T-helper 1 cell (primary cell): ENCODE measurements around the gene TIGAR.

ENCODE experiments used
- DNase-seq, 5 donors: peaks; one replicate each; pipeline ENCODE4 v3.0.0-alpha.2; 2012 to 2020

TIGAR gene

DNA sequence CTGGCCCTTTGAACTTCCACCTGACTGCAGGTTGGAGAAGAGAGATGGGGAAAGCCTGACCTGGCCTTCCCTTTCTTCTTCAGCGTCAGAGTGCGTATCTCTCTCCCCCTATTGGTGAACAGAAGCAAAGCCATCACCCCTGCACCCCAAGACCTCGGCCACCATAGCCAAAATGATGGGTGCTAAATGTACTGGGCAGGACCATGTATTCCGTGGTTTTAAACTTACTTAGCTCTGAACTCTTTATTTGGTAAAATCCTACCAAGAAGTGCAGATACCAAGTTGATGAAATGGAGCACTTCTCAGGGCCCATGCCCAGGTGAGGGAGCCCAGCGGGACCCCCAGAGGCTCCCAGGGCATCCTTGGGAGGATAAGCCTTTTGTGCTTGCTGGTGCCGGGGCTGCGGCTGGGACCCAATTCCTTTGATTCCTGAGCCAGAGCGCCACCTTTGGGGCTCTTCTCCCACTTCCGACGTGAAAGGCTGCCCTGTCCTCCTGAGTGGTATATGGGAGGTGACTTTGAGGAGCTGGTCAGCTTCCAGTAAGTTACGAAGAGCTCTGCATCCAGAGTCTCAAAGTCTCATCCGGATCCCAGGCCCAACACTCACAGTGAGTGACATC, 38.0 kb upstream of the TIGAR start:
- DNase-seq = no peak

DNA sequence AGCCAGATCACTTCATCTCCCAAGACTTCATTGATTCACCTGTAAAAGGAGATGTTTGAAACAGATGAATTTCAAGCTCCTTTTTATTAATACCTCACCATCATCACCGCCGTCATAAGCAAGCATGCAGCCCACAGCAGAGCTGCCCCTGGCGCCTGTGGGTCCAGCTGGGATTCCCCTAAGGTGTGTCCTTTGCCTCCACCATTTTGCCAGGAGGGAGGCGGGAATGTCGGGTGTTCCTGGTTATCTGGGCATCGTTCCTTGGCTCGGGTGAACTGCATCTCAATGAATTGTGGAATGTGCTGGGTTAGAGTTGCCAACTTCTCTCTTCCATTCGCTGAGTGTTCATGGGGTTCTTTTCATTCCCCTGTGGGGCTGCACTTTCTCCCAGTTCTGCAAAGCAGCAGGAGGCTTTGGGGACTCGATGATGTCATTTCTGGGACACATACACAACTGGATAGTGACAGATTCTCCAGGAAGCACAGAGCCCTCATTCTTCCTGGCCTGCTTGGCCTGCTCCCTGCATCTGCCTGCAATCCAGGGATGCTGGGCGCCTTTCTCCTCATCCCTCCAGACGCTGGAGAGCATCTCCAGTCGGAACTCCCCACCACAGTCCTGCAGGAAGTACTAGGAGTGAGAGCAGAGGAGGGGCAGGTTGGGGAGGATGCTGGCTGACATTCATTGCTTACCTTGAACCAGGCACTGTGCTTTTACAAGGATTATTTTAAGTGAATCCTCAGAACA, 37.3 kb upstream of the TIGAR start:
- DNase-seq = no peak

DNA sequence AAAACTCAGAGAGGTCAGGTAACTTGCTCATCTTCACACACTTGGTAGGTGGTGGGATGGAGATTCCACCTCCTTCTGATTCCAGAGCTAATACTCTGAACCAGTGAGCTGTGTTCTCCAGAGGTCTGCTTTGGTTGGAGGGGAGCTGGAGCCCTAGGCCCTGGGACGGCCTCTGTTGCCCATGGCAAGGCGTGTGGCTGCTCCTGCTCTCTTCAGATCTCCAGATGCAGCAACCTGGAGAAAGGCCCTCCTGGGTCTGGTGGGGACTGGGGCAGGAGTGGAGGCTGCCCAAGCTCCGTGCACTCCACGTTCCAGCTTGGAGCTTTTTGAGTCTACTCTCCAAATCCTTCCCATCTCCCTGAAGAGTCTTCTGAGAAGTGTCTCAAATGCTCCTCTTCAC, 36.7 kb upstream of the TIGAR start:
- no peak for DNase-seq

DNA sequence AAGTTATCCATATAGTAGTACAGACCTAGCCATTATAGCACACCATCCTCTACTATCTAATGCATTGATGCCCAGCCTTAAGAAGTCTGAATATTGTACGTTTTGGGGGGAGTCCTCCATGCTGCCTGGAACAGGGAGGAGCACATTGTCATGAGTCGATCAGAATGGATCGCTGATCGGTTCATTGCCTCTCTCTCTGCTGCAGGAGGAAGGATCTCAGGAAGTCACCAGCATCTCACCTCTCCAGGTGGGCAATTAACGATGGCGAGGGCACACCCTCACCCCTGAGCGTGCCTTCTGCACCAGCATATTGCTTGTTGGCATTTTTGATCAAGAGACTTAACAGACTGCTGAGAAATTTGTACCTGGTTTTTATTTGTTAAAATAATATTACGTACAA, 35.9 kb upstream of the TIGAR start:
- no peak for DNase-seq

DNA sequence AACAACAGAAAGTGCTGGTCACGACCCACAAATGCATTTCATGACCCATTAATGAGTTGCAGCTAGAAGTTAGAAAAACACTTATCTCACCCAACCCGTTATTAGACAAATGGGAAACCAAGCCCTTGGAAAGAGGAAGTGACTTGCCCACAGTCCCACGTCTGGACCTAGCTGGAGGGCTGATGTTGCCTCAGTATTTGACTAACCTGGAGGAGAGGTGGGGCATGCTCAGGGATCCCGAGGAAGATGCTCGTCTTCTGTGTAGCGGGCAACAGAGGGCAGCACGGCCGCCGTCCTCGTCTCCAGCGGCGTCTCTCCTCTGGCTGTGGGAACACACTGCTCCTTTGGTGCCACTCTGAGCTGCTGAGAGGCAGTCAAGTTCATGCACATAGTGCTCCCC, 34.8 kb upstream of the TIGAR start:
- DNase-seq = no peak

DNA sequence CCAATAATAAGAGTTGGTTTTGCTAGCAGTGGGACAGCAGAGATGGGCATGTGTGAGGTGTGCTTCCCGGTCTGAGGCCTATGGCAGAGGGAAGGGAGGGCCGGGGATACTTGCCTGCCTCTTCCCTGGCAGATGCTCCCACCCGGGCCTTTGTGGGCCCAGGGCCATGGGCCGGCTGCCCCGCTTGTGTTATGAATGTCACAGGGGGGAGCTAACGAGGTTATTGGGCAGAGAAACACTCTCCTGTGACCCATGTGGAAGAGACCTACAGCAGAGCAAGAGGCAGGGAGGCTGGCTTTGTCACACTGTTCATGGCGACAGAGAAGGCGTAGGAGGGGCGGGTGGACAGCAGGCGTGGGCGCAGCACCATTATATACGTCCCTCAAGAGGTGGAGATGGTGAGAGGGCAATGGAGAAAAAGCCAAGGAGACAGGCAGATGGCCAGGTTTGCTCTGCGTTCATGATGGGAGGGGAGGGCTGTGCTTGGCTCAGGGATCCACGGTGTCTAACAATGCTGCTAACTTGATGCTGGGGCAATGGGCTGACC, 34.2 kb upstream of the TIGAR start:
- DNase-seq = no peak

DNA sequence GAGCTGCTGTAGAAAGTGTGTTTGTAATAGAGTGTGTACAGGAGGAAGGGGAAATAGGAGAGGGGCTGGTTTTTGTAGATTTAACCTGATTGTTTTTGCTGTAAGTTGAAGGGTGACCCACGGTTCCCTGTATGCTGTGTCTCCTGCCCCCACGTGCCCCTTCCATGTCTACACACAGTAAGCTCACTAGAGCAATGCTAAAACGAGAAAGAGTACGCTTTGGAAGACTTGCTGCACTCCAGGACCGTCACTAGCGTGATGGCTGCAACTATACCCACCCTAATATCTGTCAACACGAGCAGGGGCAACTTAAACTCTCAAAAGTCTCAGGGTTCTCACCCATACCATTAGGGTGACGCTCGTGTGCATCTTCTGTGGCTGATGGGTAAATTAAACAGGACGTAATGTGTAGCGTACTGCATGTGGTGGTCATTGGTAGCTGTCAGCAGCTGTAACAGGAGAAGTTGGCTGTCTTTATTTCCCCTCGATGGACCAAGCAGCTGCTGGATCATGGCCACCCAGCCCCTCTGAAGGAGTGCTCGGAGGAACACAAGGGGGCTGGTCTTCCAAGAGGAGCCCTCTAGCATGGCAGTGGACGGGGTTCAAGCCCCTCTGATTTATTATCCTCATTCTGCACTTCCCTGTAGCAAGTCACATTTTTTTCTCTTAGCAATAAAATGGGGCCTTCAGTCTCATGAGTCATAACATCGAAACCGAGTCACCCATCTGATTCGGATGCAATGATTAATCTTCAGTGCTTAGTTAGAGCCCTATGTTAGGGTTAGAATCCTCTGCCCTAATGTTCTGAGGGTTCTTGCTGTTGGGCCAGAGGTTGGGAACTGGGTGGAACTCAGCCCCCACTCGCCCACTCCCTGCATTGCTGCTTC, 33.4 kb upstream of the TIGAR start:
- peak in 1 of 5 donors; percentile 35 for DNase-seq

DNA sequence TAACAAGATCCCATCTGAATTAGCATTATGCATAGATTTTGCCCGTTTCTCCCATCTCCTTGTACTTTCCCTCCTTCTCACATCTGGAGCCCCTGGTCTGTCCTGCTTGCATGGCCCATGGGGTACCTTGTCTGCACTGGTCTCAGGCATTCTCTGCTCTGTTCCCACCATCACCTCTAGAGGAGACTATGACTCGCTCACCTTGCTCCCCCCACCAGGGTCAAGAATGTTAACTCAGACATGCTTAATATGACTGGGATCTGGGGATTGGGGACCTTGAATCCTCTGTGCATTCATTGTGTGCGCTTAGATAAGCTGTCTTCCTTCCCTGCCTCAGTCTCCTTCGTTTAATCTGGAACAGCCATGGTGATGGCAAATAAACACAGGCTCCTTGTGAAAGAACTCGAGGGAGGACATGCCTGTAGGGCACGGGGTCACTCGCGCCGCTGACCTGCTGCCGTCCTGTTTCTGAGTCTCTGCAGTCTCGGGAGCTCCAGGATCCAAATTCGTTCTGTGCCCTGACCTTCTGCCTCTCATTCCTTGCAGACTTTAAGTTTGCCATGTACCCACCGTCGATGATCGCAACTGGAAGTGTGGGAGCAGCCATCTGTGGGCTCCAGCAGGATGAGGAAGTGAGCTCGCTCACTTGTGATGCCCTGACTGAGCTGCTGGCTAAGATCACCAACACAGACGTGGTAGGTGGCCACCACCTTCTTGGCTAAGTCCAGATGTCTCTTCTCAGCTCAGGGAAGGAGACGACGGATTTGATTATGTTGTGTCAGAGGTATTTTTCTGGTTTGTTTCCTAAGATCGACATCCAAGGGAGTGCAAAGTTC, 32.5 kb upstream of the TIGAR start:
- DNase-seq = no peak

DNA sequence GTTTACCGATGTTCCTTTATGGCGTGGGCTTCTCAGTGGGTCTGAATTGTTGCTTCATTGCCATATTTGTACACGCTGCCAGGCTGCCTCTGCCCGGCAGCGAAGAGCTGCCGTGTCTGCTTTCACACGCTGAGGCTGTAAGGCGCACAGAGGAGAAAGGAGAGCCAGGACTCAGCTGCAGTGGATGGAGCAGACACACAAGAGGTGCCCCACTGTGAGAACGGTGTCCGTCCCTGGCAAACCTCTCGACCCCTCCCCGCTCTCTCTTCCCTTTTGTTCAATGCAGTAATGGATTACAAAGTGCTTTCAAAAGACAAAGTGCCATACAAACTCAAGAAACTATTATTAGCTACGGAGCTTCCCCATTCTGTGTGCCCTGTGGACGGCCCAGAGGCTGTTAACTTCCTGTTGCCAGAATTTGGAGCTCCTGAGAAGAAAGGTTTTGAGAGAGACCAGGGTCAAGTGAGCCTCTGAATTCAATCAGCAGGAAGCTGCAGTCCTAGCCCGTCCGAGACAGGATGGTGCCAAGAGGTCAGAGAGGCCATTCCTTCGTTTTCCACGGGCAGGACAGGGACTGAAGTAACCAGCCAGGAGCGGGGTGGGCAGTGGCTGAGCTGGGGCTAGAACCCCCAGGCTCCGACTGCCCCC, 31.7 kb upstream of the TIGAR start:
- DNase-seq = no peak

DNA sequence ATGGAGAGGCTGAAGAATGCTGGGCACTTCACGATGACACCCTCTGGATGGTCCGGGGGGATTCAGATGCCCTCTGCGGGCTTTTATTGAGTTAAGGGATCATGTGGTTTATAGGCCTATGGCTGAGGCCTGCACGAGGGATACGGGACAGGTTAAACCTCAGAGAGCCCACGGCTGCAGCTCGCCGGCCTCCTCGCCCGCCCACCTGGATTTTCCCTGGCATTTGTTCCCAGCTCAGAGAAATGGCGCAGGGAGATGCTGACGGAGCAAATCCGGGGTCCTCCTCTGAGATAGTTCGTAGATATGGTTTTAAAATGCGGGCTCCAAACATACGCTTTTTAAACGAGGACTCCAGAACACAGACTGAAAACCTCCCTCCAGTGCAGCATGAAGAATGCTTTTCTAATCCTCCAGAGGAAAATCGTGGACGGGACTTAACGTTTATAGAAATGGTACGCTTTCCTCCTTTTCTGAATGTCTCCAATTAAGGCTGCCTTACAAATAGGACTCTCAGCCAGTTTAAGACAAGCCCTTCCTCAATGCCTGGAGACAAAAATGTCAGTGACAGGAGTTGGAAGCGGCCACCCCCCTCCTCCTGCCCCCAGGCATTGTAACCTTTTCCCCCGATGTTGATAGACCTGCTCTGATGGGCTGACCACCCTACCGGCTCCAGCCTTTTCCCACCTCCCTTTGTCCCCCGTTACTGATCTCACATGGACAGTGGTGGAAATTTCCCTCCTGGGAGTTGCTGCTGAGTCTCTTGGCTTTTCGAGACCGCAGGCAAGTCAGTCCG, 30.8 kb upstream of the TIGAR start:
- DNase-seq = no peak

DNA sequence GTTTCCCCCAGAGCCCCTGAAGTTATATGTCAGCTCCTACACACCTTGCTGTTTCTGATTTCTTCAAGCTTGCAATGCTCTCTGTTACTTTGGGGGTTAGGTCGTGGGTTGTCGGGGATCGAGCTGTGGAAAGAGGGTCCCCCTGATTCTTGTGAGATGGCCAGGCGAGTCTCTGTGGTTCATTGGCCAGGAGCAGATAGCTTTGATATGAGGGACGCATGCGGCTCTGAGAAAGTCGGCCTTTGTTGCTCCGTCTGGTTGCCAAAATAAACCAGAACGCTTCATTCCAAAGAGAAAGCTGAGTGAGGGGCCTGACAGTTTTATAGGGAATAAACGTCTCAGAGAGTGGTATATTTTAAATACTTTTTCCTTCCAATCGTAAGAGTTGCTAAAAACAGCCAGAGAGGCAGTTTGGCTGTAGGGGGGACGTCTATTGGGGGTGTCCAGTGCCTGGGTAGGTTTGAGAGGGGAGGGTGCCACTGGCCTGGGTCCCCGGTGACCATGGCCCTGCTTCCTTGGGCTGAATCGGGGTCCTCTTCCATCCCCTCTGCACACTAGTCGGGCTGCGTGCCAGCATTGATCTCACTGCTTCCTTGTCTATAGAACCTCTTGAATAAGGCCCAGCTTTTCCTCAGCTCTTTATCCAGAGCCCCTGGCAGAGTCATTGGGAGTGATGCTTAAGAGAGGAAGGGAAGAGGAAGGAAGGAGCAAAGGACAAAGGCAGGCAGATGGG, 28.5 kb upstream of the TIGAR start:
- DNase-seq = no peak

DNA sequence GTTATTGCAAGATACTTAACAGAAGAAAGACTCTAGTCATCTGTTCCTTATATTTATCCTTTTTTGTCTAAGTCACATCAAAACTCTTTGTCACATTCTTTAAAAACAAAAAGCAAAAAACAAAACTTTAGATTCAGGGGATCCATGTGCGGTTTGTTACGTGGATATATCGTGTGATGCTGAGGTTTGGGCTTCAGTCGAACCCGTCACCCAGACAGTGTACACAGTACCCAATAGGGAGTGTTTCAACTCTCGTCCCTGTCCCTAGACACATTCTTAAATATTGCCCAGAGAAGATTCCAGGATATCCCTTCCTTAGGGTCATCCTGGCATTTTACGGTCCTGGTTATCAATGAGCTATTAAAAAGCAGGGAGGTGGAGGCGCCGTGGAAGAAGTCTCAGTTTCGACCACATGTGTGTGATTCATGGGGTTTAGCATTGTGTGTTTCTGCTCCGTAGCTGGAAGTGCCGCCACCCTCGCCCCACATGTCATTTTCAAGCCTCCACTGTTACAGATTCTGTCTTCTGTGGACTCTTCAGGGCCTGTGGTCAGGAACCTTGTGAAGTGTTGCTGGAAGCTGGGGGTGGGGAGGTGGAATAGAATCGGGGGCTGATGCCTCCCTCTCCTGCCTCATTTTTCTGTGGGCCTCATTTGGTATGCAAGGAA, 27.6 kb upstream of the TIGAR start:
- DNase-seq = peak in 1 of 5 donors; percentile 48

DNA sequence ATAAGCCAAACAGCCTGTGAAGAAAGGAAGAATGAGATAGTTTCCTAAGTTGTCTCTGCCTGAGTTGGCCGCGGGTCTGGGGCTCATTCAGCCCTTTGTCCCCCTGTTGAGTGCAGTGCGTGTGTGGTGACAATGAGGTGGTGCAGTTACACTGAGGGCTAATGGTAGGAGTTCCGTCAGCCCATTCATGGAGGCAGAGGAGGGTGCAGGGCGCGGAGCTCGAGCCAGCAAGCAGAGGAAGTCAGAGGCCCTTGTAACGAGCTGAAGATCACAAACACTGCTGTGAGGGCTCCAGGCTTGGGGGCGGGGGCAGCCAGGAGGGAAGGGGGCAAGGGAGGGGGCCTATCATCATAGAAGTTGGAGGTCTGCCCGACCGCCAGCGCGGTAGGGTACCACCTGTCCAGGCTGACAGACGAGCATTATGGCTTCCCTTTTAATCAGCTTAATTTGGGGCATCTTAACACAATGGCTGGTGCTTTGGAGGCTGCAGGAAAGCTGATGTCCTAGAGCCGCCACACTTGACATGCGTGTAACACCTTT, 27.0 kb upstream of the TIGAR start:
- DNase-seq = no peak

DNA sequence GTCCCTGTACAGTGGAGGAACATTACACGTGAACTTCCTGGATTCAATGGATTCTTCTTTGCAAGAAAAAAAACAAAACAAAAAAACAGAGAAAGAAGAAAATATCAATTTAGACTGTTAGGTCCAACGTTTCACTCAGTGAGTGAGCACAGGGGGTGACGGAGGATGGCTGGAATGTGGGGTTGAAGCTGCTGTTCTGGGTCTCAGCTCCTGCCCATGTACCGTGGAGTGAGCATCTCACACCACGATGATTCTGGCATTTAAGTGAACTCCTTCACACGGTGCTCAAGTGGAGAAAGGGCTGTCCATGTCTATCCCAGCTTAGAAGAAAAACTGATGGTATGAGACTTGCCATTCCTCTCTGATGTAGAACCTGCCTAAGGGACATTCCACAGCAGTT, 24.3 kb upstream of the TIGAR start:
- no peak for DNase-seq

DNA sequence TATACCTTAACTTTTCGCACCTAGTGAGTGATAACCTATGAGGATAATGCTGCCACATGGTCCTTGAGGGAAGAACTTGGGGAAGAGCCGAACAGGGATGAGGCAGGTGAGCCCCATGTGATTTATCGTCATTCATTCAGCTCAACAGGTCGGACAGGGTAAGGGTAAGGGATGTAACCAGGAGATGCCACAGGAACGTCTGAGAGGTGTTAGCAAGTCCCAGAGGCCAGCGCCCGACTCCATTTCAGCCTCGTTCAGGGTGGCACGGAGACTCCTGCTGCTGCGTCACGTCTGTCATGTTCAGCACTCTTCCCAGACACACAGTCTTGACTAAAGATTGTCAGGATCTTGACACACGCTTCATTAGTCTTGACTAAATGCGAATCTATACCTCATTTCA, 23.4 kb upstream of the TIGAR start:
- DNase-seq = no peak

DNA sequence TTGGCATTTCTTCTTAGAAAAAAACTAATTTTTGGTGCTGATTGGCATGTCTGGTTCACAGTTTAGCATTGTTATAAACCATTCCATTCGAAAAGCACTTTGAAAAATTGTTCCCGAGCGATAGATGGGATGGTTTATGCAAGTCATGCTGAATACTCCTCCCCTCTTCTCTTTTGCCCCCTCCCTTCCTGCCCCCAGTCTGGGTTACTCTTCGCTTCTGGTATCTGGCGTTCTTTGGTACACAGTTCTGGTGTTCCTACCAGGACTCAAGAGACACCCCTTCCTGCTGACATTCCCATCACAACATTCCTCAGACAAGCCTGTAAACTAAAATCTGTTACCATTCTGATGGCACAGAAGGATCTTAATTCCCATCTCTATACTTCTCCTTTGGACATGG, 20.1 kb upstream of the TIGAR start:
- DNase-seq = no peak

DNA sequence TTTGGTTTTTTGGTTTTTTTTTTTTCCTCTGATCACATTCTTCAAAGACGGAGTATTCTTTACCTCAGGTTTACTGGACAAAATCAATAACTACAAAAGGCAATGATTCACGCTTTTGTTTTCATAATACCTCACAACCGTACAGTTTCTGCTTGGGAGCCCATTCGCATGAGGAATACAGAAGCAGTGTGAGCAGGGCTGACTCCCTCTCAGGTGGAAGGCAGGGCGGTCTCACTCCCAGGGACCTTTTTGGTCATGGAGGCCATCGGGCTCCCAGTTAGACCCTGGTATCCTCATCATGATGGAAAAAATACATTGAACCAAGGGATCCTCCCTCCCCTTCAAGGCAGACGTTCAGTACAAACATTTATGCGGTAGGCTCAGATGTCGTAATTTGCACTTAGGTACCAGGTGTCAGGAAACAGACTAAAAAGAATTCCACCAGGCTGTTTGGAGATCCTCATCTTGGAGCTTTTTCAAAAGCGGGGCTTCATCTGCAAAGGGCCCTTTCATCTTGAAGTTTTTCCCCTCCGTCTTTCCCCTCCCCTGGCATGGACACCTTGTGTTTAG, 19.0 kb upstream of the TIGAR start:
- no peak for DNase-seq

DNA sequence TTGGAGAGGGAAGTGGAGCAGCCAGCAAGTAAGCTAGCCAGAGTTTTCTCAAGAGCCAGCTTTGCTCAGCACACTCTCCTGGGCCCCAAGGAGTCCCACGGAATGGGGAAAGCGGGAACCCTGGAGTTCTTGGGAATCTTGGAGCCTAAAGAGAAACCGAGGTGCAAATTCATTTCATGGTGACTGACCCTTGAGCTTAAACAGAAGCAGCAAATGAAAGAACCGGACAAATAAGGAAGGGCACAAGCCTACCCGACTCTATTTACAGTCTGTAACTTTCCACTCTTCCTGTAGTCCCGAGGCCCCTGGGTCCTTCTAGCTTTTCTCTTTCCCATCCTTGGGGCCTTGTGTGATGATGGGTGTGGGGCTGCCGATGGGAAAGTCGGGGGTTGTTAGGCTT, 18.1 kb upstream of the TIGAR start:
- DNase-seq = no peak

DNA sequence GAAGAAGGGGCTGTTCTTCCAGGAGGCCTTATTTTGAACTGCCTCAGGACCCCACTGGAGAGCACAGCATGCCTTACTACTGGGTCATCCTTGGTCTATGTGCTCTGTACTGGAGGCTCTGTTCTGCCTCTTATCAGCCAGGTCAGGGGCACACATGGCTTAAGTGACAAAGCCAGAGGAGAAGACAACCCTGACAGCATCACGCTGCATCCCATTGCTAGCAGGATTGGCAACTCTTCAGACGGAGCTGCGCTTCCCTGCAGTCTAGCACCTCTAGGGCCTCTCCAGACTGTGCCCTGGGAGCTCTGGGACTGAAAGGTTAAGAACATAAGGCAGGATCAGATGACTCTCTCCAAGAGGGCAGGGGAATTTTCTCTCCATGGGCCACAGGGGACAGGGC, 17.3 kb upstream of the TIGAR start:
- no peak for DNase-seq
